ENCODE data around the gene SEL1L3.

SEL1L3 gene

GRCh38 chr4:25697516-25697915, 165.3 kb downstream of the SEL1L3 start:
- ChIA-PET POLR2A (no interaction called here), CTCF (no interaction called here)
- Histone ChIP-seq H3K4me1 (ENCODE audit: control insufficient read depth, insufficient read depth, low read length) (no peaks in the 10 kb centered on the region), H3K9me3 (ENCODE audit: control insufficient read depth, insufficient read depth, low read depth, low read length) (no peaks in the 10 kb centered on the region), H3K4me3 (ENCODE audit: low read depth, low read length) (no peak overlapping the region), H3K27ac (ENCODE audit: extremely low read depth, low read depth, low read length) (no peak overlapping the region), H3K36me3 (ENCODE audit: control insufficient read depth in 2 of 2, insufficient read depth in 1 of 2, low read length in 2 of 2) (no peaks in the 10 kb centered on the region)
- TF ChIP-seq ZNF138 (tag by site-specific recombination; IDR thresholded peaks at IDR 0.05; ENCODE audit: borderline replicate concordance) (no peak), SALL2 (tag by site-specific recombination; IDR thresholded peaks at IDR 0.05; ENCODE audit: borderline replicate concordance) (no peak), WT1 (tag by site-specific recombination; IDR thresholded peaks at IDR 0.05) (no peak), ZNF560 (tag by site-specific recombination; IDR thresholded peaks at IDR 0.05; ENCODE audit: borderline replicate concordance) (no peak), ZNF426 (tag by site-specific recombination; IDR thresholded peaks at IDR 0.05) (no peak), ZNF596 (tag by site-specific recombination; IDR thresholded peaks at IDR 0.05) (no peak), ZBTB17 (tag by site-specific recombination; IDR thresholded peaks at IDR 0.05) (no peak), ZEB2 (tag by site-specific recombination; IDR thresholded peaks at IDR 0.05) (no peak), ZNF140 (tag by site-specific recombination; IDR thresholded peaks at IDR 0.05) (no peak), ZNF239 (tag by site-specific recombination; IDR thresholded peaks at IDR 0.05) (no peak), ZNF16 (tag by site-specific recombination; IDR thresholded peaks at IDR 0.05; ENCODE audit: low read depth) (no peak), ZBTB44 (tag by site-specific recombination; IDR thresholded peaks at IDR 0.05) (no peak)
- TF ChIP-seq, protein P1, sequence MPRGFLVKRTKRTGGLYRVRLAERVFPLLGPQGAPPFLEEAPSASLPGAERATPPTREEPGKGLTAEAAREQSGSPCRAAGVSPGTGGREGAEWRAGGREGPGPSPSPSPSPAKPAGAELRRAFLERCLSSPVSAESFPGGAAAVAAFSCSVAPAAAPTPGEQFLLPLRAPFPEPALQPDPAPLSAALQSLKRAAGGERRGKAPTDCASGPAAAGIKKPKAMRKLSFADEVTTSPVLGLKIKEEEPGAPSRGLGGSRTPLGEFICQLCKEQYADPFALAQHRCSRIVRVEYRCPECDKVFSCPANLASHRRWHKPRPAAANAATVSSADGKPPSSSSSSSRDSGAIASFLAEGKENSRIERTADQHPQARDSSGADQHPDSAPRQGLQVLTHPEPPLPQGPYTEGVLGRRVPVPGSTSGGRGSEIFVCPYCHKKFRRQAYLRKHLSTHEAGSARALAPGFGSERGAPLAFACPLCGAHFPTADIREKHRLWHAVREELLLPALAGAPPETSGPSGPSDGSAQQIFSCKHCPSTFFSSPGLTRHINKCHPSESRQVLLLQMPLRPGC (tag by site-specific recombination; IDR thresholded peaks at IDR 0.05): no peak
- TF ChIP-seq, protein P2, sequence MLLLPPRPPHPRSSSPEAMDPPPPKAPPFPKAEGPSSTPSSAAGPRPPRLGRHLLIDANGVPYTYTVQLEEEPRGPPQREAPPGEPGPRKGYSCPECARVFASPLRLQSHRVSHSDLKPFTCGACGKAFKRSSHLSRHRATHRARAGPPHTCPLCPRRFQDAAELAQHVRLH (tag by site-specific recombination; IDR thresholded peaks at IDR 0.05): no peak
